GM12891 (cell line): ENCODE results near the gene ZDHHC21.

Experiments used
- POLR2A ChIP-seq: IDR thresholded peaks from 2 replicates; pipeline ENCODE4 v1.6.1; 2011; ENCODE audit warnings: low read depth, low read length, control low read depth
- POLR2AphosphoS5 ChIP-seq: IDR thresholded peaks from 2 replicates; pipeline ENCODE4 v1.6.1; 2011; ENCODE audit warnings: low read depth, low read length, control low read depth

- TF ChIP-seq POLR2AphosphoS5 = no peak
- TF ChIP-seq POLR2A = no peak
Measured at GRCh38 chr9:14574173-14574572, 119.1 kb downstream of the ZDHHC21 start.
